ENCODE data around the gene ENTPD8. TPM values are rescaled to one million over a fixed set of nuclear protein-coding genes. Genes with fewer than 3 reads are reported as not detected.
"Not testable (repeated sequence)": the region's sequence is repeated elsewhere in the genome, so short reads cannot be mapped to it uniquely, and the experiment has no call there.

Gene ENTPD8
- total RNA-seq, 1 donor from 2014 or later = 0.07 TPM

DNA sequence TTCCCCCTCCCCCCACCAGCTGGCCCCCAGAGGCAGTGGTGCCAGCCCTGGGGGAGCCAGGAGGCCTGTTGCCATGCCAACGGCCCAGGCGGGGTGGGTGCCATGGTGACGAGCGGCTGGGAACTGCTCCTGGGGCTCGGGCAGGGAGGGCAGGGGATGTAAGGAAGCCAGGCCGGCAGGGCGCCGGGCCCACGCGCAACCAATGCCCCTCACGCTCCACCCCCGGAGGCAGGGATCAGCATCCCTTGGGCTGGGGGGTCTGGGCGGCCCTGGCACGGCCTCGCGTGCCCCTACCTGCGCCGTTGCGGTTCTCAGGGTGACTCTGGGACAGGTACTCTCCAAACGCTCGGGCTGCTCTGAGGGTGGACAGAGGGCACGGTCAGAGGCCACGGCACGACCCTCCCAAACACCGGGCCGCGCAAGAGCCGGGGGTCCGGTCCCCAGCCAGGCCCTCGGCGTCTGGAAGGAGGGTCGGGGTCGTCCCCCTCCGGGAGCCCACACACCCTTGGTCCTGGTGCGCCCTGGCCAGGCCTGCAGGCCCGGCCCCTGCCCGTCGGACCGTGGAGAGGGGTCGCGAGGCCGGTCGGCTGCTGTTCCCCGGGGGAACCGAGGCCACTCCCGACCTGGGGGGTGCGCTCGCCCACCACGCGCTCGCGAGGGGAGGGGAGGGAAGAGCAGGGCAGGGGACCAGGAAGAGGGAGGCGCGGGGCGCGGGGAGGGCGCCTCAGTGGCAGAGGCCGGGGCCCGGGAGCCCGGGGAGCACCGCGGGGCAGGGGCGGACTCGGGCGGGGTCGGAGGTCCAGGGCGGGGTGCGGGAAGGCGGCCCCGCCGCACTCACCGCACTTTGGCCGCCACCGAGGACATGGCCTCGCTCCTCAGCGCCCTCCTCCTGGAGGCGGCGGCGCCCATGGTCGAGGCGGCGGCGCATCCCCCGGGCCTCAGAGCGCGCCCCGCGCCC is 17.3 kb upstream of the ENTPD8 start:
- DNase-seq (ENCODE audit: low read depth, low spot score) = no peak

DNA sequence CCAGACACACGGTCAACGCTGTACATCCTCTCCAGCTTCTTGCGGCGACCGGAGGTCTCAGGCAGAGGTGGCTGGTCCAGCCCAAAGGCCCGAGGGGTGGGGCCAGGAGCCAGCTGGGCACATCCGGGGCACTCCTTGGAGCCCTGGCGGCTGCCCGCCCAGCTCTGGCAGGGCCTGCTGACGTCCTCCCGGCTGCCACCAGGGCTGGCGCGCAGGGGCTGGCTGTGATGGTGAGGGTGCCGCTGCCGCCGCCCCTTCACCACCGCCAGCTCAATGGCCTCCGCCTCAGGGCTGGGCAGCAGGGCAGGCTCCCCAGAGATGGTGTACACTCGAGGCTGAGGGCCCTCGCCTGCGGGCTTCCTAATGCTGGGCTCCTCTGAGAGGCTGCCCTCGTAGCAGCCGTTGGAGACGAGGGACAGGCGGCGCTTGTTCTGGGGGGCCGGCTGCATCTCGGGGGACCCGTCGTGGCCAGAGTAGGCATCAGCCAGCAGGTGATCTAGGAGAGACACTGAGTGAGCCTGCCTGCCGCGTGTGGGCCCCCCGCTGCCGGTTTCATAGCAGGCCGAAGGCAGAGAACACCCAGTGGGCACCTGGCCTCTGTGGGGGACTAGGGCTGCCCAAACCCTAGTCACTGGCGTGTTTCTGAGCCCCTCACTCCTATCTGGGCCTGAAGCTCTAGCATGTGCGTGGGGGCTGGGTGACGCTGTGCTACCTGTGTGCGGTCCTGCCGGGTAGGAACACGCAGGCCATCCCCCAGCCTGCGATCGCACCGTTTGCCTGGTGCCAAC is 16.4 kb upstream of the ENTPD8 start:
- no peak for DNase-seq (ENCODE audit: low read depth, low spot score)

DNA sequence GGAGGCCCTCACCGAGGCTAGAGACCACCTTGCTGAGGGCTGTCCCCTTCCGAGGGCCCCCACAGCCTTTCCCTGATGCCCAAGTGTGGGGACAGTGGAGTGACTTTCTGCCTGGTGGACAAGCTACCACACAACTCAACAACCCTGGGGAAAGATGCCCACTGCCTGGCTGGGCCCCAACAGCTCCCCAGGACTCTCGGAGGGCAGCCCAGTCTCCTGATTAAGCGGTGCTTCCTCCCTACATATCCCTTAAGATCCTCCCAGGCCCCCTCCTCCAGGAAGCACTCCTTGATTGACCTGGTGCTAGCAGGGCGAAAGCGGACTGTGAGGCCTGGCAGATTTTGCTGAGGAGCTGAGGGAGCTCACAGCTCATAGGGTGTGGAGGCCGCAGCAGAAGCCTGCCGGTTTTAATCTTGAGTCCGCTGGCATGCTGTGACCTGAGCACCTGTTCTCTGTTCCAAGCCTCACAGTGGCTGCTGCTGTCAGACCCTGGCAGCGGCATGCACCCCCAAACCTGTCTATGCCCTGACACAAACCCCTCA is 15.8 kb upstream of the ENTPD8 start:
- DNase-seq (ENCODE audit: low read depth, low spot score) = no peak

DNA sequence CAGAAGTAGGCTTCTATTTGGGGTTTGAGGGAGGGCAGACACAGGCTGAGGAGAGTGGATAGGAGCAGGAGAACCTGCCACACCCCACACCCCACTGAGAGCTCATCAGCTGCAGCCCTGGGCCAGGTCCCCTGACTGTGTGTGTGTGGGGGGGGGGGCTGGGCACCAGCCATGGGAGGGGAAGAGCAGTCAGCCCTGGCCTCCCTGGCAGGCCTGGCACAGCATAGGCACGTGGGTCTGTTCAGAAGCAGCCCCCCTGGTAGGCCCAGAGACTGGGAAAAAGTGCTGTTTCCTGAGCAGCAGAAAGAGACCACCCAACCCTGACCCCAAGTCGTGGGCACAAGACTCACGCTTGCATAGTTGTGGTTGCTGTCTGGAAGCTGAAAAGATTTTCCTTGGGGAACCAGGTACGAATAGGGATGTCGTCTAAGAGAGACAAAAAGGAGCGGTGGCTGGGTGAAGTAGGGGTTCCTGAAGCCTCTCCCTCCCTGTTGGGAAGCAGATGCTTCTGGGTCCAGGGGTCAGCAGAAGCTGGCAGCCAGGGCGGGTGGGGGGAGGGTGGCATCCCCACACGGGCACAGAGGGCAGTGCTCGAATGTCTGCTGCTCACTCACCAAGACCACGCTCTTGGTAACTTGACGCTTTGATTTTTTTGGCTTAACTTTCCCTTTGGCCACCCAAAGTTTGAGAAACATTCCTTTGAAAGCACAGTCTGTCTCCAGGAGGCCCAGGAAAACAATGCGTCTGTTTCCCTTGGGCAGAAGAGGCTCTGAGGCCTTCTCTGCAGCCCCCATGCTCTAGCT is 15.1 kb upstream of the ENTPD8 start:
- no peak for DNase-seq (ENCODE audit: low read depth, low spot score)

DNA sequence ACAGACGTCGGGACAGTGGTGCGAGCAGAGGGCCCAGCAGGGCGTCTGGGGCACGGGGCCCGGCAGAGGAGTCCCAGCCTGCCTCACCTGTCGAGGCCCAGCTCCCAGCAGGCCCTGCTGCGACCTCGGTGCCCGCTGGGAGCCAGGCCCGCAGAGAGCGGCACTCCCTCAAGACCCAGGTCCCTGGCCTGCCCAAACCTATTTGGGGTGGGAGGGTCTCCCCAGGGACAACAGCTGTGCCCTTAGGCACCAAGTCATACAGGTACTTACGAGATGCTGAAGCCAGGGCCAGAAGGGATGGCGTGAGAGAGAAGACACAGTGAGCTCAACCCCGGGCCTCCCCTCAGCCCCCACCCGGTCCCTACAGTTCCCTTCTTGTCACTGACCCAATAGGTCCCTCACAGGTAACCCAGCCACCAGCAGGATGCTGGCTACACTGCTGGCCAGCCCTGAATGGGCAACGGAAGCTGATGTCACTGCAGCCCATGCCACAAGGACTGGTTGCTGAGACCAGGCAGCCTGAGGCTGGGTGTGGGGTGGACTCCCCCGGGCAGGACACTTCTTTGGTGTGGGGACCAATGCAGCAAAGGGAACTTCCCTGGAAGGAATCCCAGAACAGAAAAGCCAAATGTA is 14.3 kb upstream of the ENTPD8 start:
- no peak for DNase-seq (ENCODE audit: low read depth, low spot score)

DNA sequence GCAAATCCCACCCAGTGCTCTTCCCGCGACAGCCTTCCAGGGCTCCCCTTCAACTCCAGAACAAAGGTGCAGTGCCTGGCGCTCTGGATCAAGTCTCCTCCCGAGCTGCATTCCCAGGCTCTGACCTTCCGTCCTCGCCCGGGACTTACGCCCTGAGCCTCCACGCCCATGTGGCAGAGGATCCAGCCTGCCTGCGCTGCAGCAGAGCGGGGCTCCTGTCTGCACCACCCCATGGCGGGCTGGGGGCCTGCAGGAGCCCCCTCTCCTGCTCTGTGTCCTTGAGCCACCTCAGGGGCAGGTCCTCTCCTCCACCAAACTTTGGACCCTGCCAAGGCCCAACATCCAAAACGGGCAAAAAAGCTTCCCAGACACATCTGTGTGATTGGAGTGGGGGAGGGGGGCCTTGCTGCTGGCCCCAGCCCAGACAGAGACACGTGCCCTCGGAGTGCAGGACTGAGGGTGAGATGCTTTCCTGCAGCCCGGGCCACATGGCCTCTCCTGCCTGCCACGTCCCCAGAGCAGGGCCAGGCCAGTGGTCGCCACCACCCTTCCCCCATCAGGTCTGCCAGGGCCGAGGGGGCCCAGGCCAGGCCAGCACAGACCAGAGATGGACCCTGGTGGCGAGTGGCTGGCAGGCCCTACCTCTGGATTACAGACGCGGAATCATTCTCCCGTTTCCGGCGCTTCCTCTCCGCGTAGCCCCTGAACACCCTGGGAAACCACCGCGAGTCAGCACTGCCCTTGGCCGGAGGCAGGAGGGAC is 13.6 kb upstream of the ENTPD8 start:
- no peak for DNase-seq (ENCODE audit: low read depth, low spot score)

DNA sequence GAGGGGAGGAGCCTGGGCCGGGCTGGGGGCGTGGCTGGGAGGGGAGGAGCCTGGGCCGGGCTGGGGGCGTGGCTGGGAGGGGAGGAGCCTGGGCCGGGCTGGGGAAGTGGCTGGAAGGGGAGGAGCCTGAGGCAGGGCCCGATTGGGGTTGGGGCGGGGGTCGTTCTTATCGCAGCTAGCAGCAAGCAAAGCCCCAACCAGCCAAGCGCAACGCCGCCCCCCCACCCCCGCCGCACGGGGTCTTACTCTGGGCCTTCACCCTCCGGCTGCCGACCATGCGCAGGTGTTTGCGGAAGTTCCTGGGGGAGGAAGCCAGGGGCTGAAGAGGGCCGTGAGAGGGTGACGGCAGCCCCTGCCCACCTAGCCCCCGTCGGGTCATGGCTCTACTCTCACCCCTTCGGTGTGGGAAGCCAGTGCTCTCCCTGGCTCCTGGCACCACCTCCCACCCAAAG is 13.0 kb upstream of the ENTPD8 start:
- no peak for DNase-seq (ENCODE audit: low read depth, low spot score)

DNA sequence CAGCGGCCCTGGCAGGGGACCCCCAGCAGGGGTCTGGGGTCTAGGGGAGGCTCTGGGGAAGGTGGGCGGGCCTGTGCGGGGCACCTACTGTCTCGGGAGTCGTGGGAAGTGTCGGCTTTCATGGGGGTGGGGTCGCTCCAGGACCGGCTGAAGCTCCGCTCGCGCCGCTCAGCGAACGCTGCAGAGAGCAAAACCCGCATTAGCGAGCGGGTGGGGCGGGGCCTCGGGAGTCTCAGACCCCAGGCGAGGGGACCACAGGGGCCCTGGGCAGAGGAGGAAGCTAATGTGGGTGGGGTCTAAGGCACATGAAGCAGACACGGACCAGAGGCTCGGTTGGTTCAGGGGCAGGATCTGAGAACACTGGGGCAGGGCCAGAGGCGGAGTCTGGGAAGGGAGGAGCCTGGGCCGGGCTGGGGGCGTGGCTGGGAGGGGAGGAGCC is 12.5 kb upstream of the ENTPD8 start:
- peak; percentile 39 for DNase-seq (ENCODE audit: low read depth, low spot score)

DNA sequence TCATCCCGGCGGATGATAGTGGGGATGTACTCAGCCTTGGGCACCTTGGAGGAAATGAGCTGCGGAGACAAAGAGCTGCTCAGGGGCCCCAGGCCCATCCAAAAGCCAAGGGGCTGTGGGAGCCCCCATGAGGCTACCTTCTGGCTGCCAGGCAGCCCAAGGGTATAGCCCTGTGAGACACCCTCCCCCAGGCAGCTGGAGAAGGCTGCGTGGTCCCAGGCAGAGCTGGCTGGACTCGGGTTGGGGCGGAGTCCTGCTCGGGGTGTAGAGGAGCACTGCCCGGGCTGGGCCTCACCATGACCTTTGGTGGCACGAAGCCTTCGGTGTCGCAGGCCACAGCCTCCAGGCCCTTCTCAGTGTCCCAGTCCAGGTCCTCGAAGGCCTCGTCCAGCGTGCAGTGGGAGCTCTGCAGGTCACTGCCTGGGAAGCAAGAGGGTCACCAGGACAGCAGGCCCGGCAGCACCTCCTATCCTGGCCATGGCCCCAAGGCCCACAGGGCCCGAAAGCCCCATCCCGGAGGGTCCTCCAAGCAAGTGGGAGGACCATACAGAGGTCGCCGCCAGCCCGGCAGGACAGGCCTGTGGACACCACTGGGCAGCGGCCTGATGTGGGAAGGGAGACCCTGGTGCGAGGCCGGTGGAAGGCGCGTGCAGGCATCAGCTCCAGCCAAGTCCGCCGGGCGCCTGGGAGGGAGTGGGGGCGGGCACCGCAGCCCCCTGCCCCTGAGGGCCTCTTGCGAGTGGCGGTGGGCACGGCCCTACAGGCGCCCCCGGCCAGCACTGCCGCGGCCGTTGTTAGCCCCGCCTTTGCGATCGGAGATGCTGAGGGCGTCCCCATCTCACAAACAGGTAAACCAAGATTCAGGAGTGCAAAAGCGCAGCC is 11.8 kb upstream of the ENTPD8 start:
- DNase-seq (ENCODE audit: low read depth, low spot score) = no peak

DNA sequence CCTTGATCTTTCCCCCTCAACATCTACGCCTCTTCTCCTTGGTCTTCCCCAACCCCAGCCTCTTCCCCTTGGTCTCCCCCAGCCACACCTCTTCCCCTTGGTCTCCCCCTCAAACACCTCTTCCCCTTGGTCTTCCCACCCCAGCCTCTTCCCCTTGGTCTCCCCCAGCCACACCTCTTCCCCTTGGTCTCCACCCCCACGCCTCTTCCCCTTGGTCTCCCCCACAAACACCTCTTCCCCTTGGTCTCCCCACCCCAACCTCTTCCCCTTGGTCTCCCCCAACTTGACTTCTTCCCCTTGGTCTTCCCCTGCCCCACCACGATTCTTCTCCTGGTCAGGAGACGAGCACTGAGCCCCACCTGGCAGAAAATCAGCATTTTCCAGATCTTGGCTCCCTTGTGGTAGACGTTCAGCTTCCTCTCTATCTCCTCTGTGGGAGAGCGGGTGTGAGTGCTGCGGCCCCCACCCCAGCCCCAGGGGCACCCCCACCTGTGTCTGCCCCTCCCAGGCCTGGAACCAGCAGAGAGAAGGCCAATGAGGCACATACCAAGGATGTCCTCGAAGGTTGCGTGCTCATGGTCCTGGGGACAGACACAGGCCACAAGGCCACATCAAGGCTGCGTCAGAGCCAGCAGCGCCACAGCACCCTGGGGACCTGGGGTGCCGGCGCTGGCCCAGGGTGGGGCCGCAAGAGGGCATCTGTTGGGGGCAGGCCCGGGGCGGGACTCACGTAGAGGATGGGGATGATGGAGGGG is 11.0 kb upstream of the ENTPD8 start:
- DNase-seq (ENCODE audit: low read depth, low spot score) = no peak

DNA sequence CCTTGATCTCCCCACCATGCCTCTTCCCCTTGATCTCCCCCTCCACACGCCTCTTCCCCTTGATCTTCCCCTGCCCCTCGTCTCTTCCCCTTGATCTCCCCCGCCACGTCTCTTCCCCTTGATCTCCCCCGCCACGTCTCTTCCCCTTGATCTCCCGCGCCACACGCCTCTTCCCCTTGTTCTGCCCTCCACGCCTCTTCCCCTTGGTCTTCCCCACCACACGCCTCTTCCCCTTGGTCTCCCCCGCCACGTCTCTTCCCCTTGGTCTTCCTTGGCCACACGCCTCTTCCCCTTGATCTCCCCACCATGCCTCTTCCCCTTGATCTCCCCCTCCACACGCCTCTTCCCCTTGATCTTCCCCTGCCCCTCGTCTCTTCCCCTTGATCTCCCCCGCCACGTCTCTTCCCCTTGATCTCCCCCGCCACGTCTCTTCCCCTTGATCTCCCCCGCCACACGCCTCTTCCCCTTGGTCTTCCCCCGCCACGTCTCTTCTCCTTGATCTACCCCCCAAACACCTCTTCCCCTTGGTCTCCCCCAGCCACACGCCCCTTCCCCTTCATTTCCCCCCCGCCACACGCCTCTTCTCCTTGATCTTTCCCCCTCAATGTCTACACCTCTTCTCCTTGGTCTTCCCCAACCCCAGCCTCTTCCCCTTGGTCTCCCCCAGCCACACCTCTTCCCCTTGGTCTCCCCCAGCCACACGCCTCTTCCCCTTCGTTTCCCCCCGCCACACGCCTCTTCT is 10.3 kb upstream of the ENTPD8 start:
- not testable (repeated sequence) for DNase-seq (ENCODE audit: low read depth, low spot score)

DNA sequence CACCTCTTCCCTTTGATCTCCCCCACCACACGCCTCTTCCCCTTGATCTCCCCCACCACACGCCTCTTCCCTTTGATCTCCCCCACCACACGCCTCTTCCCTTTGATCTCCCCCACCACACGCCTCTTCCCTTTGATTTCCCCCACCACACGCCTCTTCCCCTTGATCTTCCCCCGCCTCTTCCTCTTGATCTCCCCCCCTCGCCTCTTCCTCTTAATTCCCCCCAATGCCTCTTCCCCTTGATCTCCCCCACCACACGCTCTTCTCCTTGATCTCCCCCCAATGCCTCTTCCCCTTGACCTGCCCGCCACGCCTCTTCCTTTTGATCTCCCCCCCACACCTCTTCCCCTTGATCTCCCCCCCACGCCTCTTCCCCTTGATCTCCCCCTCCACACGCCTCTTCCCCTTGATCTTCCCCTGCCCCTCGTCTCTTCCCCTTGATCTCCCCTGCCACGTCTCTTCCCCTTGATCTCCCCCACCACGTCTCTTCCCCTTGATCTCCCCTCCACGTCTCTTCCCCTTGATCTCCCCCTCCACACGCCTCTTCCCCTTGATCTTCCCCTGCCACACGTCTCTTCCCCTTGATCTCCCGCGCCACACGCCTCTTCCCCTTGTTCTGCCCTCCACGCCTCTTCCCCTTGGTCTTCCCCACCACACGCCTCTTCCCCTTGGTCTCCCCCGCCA is 9.5 kb upstream of the ENTPD8 start:
- DNase-seq (ENCODE audit: low read depth, low spot score) = not testable (repeated sequence)

DNA sequence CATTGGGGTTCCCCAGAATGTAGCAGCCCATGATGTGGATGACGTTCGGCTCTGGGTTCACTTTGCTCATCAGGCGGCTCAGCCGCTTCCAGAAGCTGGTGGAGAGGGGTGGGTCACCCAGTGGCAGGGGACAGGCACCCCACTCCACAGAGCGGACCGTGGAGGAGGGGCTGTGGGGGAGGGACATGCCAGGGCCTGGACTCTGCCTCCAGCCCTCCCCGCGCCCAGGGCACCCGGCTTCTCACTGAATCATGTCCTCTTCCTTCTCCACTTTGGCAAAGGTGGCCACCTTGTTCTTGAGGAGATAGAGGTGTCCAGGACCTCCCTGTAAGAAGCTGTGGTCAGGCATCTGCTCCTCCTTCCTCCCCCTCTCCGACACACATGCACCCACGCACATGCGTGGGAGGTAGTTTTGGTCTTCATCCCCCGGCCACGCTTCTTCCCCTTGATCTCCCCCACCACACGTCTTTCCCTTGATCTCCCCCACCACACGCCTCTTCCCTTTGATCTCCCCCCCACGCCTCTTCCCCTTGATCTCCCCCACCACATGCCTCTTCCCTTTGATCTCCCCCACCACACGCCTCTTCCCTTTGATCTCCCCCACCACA is 8.9 kb upstream of the ENTPD8 start:
- no peak for DNase-seq (ENCODE audit: low read depth, low spot score)

DNA sequence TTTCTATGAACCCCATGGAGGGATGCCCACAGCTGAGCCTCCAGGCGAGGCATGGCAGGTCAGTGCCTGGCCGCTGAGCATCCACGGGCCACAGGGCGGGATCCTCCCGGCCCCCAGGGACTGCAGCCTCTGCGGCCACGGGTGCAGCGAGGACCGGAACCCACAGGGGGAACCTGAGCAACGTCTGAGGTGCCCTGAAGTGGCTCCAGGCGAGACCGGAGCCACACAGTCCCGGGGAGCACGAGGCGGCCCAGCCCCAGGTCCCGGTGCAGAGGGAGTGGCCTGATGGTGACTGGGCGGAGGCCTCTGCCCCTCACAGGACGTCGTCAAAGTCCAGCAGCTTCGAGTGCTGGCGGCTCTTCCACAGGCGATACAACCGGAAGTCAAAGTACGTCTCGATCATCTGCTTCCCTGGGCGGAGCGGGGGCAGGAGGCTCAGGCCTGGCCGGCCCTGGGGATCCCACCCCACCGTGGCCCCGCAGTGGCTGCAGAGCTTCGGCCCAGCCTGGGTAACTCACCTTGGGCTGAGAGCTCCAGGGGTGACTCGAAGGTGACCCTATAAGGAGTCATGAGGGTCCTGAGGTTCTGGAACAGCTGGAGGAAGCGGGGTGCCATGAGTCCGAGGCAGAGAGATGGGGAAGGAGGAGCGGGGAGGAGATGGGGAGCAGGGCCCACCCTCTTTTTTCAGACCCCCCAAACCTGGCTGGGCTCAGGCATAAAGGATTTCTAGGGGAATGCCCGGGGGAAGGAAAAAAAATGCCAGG is 8.1 kb upstream of the ENTPD8 start:
- DNase-seq (ENCODE audit: low read depth, low spot score) = no peak

DNA sequence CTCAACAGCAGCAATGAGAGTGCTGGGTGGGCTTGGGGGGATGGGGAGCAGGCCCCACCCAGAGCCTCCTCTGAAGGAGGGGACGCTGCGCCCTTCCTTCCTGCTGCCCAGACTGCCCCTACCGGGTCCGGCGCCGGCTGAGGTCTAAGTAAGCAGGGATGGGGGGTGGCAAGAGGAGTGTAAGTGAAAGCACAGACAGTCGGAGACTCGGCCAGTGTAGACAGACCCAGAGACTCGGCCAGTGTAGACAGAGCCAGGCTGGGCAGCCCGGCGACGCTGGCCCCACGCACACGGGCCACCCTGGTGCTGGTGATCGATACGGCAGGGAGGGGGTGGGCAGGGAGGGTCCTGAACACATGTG is 7.4 kb upstream of the ENTPD8 start:
- no peak for DNase-seq (ENCODE audit: low read depth, low spot score)

Measured in pulmonary artery endothelial cell (primary cell).